ENCODE results near the gene IMPG2.

Gene IMPG2

DNA sequence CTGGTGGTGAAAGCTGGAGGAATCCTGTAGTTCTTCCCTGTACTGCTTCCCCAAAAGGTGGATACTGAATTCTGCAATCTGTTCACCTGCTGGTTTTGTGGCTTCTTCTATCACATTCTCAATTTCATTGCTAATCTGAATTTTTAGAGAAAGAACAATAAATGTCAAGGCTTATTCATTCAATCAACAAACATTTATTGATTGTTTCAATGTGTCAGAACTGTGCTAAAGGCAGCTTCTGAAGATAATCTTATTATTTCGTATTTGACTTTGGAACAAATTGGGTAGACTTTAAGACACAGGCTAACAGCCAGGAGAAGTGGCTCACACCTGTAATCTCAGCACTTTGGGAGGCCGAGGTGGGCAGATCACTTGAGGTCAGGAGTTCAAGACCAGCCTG is 46.8 kb downstream of the IMPG2 start:
- no peak for DNase-seq (ENCODE audit: low spot score)

DNA sequence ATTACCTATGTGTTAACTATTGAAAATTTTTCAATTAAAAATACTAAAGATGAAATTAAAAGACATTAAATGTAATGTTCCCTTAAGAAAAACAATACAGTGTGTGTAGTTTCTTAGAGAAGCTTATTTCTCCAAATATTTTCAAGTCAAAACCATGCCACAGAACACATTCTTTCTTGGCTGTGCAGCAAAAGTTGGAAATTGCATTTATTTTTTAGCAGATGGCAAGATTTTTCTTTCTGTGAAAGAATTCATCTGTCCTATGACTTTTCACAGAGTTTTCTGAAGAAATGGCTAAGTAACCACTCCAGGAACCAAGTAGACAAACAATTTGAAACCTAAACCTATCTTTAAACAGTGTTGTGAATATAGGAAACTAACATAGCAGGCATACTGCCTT is 47.2 kb downstream of the IMPG2 start:
- DNase-seq (ENCODE audit: low spot score), result no peak

DNA sequence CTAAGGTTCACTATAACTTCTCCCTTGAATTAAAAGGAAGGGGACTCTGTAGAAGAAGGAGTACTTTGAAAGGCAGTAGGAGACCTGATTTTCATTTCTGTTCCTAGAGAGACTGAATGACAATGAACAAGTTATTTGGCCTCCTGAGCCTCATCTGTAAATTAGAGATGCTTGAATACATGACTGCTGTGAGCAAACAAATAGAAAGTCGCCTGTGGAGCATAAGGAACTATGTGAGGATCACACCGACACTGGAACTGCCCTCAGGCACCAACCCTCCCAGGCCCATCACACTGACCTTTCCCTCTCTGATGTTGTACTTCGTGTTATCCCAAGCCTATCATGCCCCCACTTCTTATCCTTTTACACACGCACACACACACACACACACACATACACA is 48.6 kb downstream of the IMPG2 start:
- DNase-seq (ENCODE audit: low spot score), result no peak

DNA sequence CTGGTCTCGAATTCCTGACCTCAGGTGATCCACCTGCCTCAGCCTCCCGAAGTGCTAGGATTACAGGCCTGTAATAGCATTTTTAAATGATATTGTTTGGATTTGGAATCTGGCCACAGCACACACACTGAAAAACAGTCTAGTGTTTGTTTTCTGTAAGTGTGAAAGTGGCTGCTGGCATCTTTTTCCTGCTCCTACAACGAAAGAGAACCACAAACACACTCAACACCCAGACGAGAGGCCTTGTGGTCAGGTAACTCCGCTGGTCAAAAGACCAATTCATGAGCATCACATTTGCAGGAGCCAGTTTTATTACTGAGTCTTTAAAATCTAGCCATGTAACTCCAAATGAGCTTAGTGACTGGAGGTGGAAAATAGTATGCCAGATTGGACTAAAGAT is 50.2 kb downstream of the IMPG2 start:
- DNase-seq (ENCODE audit: low spot score), result no peak

DNA sequence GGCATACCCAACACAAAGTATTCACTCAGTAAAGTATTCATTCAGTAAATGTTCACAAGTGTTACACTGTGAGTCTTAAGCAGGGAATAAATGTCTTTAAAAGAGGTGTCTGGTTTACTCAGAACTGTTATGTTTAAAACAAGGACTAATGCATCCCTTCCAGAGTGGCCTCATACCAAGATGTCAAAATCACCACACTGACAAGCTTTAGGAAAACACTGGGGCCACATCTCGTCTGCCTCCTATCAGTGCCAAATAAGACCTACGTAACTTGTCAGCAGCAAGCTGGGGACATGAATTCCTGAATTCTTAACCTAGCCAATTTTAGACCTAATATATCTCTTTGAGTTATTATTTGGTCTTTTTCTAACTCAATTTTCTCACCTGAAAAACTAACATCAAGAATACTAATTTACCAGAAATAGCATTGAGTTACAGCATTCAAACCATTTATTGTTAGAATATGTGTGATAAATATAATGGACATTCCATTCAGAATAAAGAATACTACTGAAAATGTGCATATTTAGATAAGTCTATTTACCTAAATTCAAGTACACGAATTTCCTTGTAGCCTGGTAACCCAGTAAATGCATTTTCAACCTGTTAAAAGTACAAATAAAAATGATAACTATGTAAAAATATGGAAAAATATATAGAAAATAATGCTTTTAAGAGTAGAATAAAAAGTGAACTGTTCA is 51.3 kb downstream of the IMPG2 start:
- no peak for DNase-seq (ENCODE audit: low spot score)

DNA sequence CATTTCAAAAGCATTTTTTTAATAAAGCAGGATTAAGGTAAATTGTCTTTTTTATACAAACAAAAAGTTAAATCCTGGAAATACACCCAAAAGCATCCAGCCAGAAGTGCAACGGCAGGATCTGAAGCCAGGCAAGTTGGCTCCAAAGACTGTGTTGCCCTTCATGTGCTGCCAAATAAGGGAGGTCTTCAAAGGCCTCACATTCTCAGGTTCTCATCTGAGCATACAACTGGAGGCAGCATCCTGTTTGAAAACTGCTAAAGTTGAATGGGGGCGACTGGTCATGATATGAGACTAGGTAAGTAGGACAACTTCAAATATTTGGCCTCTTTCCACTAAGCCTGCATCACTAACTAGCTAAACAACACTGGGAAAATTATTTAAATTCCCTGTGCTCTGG is 52.2 kb downstream of the IMPG2 start:
- DNase-seq (ENCODE audit: low spot score), result no peak

DNA sequence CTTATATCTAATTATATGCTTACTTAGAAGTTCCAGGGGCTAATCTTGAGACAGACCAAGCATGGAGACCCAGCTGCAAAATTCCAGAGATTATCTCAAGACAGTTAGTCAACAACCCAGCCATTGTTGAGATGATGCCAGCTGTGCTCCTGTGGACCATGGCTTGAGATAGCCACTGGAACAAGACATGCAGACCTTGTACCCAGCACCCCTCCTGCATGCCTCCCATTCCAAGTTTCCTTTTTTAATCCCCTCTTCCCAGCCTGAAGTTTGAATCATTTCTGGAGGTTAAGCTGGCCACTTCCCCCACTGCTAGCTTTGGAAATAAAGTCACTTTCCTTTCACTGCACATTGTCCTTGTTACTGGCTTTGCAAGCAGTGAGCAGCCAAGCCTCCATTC is 53.8 kb downstream of the IMPG2 start:
- DNase-seq (ENCODE audit: low spot score), result no peak

DNA sequence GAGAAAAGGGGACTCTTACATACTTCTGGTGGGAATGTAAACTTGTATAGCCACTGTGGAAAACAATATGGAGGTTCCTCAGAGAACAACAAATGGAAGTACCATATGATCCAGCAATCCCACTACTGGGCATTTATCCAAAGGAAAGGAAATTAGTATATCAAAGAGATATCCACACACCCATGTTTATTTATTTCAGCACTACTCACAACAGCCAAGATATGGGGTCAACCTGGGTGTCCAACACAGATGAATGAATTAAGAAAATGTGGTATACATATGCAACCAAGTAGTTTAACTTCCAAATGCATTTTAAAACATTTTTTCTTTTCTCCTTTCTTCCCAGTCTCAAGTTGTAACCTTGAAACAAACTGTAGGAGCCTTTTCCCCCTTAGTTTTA is 54.3 kb downstream of the IMPG2 start:
- no peak for DNase-seq (ENCODE audit: low spot score)

DNA sequence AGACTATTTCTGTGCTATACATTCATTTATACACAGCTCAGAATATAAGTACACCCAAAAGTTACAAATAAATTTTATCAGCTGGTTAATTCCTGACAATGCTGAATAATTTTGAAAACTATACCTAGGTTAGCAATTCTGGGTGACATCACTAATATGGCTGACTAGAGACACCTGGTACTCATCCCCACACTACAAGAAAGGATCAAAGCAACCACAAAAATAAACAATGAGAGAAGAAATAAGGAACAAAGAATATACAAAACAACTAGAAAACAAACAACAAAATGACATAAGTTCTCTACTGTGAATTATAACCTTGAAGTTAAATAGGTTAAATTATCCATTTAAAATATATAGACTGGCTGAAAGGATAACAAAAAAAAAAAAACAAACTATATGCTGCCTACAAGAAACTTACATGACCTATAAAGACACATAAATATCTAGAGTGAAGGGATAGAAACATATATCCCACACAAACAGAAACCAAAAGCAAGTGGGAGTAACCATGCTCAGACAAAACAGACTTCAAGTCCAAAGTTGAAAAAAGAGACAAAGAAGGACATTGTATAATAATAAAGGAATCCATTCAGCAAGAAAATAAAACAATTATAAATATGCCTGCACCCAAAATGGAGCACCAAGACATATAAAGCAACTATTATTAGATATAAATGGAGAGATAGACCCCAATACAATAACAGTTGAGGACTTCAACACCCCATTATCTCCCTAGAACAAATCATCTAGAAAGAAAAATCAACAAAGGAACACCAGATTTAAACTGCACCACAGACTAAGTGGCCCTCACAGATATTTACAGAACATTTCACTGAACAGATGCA is 57.8 kb downstream of the IMPG2 start:
- DNase-seq (ENCODE audit: low spot score), result no peak

DNA sequence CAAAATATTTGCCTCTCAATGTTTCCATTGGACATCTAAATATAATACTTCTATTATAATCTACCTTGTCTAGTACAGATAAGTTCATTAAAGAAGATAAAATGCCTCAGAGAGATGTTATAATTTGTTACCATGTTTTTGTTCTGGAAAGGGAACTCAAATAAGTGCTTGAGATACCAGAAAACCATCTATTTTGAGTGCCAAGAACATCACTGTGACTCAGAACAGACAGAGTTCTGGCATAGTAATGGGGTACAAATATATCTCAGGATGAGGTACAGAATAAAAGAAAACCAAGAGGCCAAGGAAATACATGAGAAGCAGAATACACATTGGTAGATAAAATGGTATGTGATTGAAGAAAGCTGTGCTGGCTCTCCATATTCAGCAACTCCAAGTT is 58.9 kb downstream of the IMPG2 start:
- DNase-seq (ENCODE audit: low spot score), result peak; percentile 5

DNA sequence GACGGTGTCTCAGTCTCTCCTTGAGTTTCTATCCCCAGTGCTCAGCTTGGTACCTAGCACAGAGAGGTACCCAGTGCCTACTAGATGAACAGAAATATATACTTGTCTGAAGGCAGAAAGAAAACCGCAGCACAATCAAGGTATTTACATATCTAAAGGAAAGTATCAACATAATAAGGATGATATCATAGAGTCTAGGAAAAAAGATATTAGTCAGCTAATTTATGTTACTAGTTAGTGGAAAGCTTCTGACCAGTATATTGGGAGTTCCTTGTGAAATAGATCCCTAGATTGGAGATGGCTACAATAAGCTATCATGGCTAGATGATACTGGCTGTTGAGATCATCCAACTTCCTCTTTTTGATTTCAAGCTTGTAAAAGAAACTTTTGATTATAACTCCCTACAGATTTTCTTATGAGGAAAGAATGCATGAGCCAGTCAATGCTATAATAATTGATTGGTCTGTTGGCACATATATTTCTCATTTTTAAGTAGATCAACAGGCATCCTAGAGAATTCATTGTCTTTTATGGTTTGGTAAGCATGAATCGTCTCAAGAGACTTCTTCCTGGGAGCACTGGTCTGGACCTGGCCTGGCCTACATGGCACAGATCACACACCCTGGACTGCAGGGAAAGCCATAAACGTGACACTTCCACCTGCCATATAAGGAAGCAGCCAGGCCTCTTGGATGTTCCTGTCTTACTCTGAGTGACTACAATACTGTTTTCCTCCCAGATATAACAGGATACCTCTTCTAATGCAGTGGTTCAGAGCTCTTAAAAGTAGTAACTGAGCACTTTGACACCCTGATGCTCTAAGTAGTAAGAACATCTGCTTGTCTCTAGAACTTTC is 60.7 kb downstream of the IMPG2 start:
- DNase-seq (ENCODE audit: low spot score), result no peak

DNA sequence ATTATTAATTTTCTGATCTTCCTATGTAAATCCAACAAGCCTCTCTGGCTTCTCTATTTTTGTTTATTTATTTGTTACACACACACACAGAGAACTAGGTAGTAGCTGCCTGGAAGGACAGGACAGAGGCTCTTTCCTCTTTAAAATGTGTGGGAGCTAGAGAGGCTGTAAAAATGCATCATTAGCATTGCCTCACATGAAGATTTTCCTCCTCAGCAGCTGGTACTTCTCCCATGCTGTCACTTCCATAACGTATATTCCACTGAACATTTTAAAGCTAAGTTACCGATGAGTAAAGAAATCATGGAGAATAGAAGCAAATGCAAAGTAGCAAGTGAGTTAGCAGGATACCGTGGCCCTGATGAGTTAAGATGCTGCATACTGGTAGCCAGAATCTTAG is 63.9 kb downstream of the IMPG2 start:
- no peak for DNase-seq (ENCODE audit: low spot score)

DNA sequence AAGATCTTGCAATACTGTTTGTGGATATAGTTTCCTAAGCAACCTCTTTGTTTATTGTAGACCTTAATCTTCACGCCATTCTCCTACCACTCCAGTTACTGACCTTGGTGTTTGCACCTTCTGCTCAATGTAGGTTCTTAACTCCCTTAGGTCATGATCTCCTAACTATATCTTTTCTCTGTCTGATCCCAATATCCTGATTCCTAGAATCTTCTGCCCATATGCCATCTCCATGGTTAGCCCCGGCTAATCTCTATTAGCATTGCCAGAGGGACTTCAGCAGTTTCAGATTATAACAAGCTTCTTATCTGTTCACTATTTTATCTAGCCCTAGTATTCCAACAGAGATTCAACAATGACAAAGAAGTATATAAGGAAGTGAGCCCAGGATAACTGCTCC is 64.9 kb downstream of the IMPG2 start:
- DNase-seq (ENCODE audit: low spot score), result no peak

DNA sequence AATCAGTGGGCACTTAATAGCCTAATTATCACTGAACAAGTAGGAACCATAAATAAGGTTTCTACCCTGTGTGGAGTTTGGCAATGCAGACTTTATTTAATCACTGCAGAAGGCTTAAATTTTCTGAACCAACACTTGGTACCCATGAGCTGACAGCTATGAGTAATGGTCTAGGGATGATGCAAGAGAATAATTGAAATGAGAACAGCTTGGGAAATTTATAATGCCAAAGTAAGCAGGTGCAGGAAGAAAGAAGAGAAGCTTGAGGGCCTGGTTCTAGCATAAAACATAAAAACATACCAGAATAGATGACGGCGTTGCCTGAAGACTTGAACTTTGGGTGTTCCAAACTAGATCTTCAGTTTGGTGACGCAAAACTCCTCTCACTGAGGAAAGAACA is 67.0 kb downstream of the IMPG2 start:
- no peak for DNase-seq (ENCODE audit: low spot score)

DNA sequence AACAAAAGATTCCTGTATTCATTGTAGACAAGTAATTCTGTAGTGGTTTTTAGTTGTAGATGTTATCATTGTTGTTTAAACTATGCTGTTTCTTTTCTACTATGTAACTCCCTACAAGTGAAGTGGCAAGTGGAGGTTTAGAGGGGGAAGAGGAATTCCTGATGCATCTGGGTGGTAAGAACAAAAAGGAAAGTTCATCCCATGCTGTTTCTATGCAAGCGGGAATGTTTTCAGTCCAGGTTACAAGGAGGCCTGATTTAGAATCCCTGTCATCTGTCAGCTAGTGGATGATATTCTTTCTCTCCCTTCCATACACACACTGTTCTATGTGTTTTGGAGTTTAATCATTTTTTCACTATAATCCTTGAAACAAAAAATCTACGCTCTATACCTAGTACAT is 67.4 kb downstream of the IMPG2 start:
- DNase-seq (ENCODE audit: low spot score), result no peak

DNA sequence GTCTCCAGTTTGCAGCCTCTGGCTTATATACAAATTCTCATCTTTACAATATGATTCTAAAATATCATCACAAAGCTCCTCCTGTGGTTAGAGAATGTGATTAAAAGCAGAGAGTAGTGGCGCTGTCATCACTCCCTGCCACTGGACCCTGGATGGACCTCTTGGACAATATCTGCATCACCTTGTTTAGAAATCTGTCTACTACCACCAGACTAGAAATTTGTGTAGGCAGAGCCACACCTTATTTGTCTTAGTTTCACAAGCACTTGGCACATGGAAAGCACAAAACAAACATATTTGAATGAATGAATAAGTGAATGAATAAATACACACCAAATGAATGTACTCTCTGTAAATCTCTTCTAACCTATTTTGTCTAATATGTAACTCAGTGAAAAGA is 68.1 kb downstream of the IMPG2 start:
- no peak for DNase-seq (ENCODE audit: low spot score)

DNA sequence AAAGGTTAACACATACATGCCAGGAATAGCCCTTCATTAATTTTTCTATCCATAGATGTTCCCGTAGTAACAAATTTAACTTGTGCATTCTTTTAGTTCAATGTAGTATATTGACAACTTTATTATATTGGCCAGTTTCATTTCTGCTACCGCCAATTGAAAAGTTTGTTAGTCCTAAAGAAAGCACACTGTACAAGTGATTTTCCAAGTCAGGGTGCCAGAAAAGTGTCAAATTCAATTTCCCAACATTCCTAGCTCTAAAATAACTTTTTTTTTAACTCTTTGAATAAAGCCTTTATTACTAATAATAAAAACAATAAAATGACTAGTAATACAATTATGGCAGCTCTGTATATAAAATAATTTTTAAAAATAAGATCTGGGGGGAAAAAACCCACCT is 68.9 kb downstream of the IMPG2 start:
- DNase-seq (ENCODE audit: low spot score), result no peak

DNA sequence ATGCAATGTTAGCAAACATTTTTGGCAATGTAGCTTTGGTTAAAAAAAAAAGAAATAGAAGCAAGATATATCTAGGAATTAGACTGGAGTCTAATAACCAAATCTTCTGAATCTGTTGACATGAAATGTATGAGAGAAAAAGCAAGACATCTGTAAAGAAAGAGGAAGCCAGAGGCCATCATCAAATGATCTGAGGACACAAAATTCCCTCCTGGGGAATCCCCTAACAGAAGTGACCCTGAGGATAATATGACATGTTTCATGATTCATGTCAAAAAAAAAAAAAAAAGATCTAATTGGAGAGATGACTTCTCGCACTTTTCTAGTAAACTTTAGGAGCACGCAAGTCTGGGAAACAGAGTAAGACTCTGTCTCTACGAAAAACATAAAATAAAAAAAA is 70.9 kb downstream of the IMPG2 start:
- no peak for DNase-seq (ENCODE audit: low spot score)

DNA sequence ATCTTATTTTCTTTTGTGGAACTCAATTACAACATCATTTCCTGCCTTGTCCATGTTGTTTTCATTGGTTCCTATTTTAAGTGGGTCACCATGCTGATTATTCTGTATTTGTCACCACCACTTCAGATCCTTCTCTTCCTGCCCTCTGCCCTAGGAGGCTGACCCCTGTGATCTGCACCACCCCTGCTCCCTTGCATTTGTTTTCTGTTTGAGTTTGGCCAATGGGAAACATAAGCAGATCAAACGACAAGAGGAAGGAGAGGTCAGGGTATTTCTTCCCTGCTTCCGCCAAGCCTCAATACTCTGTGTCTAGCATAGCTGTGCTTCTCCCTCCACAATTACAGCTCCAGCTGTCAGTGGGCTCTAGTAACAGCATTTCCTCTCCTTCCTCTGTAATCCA is 71.6 kb downstream of the IMPG2 start:
- no peak for DNase-seq (ENCODE audit: low spot score)

DNA sequence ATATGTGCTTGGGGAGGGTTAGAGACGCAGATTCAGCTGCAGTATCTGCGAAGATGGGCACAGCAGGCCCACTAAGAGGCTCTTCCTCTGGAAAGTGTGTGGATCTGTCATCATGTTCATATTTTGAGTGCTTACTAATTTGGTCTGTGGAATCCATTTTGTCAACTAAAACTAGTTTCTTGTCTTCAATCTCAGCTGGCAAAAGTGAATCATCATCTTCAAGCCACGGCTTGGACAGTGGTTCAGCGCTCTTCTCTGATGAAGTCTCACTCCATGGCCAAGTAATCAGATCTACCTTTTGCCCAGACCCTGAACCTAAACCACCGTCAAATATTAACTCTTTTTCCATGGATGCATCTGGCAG is 76.2 kb downstream of the IMPG2 start:
- DNase-seq (ENCODE audit: low spot score), result no peak

DNA sequence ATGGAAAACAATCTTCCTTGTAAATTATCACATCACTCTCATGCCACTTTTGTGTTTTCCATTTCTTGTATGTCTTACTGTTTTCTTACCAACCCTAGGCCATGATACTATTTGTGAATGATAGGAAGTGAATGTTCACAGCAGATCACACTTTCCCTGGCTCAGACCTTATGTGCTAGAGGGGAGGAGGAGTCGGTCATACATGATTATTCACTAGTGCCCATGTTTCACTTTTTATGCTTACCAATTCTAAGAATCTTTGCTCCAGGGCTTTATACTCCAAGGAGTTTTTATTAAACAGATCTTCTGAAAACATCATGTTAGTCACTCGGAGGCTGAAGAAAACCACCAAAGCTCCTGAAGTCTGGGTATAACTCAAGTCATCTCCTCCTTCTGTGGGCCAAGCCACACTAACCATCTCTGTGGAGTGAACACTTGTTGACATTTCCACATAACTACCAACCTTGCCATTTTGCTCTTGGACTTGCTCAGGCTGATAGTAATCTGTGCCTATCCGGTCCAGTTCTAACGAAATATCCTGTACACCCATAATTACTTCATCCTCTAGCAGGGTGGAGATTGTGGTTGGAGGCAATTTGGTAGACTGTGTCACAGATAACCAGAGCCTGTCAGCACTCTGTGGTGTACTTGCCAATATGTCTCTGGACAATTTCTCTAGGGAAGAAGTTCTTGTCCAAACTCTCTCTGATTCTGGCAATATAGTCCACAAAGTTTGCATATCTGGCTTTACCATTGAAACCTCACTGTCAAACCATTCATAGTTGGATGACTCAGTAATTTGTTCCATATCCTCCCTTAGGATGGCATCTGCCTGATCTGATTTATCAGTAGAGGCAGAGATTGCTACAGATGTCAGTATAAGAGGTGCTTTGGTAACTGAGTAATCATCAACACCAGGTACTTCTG is 76.8 kb downstream of the IMPG2 start:
- DNase-seq (ENCODE audit: low spot score), result no peak
